Activated CD8-positive, alpha-beta memory T cell treated with anti-CD3 and anti-CD28 coated beads for 24 hours (primary cell): ENCODE results near the gene GCK.
A peak's percentile ranks its signal among the peaks of the same experiment; 100 is the strongest.

ENCODE experiments used
- DNase-seq: peaks from one replicate; pipeline ENCODE4 v3.0.0-alpha.2; 2020

GCK gene

DNA sequence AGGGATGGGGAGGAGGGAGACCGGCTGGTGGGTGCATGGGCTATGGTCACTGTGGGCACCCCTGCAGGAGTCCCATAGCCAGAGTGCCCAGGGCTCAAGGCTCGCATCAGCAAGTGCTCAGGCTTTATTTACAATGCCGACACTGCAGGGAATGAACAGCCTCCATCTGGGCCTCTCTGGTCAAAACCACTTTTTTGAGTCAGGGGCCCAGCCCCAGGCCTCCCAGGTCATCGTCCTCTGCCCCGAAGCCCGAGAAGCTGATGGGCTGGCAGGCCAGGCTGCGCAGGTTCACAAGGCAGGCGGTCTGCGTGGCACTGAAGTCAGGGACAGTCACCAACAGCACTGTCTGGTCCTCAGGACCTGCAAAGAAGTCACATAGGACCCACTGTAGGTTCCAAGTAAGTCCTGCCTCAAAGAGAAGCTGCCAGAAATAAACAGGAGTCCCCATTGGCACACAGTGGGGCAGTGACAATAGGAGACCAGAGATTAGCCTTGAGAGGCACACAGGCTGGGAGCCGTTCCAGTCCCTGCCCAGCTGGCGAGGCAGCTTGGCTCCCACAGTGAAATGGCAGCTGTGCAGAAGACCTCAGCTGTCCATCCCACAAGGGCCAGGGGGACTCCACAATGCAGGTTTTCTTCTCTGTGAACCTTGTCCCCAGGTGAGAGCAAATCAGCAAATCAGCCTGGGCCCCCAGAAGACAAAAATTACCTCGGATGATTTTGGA is 74.5 kb downstream of the GCK start:
- DNase-seq, result no peak

DNA sequence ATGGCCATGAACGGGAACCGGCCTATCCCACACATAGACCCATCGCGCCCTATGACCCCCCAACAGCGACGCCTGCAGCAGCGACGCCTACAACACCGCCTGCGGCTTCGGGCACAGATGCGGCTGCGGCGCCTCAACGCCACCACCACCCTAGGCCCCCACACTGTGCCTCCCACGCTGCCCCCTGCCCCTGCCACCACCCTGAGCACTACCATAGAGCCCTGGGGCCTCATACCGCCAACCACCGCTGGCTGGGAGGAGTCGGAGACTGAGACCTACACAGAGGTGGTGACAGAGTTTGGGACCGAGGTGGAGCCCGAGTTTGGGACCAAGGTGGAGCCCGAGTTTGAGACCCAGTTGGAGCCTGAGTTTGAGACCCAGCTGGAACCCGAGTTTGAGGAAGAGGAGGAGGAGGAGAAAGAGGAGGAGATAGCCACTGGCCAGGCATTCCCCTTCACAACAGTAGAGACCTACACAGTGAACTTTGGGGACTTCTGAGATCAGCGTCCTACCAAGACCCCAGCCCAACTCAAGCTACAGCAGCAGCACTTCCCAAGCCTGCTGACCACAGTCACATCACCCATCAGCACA is 75.4 kb downstream of the GCK start:
- no peak for DNase-seq

DNA sequence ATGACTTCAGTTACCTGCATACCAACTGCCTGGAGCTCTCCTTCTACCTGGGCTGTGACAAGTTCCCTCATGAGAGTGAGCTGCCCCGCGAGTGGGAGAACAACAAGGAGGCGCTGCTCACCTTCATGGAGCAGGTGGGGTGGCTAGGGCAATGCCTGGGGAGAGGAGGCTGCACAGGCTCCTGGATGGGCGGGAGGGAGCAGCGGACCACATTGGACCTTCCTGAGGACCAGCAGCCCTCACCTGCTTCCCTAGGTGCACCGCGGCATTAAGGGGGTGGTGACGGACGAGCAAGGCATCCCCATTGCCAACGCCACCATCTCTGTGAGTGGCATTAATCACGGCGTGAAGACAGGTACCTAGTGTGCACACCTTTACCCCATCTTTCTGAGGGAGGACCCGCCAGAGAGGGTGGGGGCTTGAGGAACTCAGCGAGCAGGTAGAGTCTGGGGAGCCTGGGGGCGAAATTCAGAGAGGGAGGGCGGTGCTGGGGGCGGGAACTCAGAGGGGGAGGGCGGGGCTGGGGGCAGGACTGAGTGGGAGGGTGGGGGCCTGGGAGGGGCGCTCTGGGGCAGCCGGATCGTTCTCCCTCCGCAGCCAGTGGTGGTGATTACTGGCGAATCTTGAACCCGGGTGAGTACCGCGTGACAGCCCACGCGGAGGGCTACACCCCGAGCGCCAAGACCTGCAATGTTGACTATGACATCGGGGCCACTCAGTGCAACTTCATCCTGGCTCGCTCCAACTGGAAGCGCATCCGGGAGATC is 76.1 kb downstream of the GCK start:
- no peak for DNase-seq

DNA sequence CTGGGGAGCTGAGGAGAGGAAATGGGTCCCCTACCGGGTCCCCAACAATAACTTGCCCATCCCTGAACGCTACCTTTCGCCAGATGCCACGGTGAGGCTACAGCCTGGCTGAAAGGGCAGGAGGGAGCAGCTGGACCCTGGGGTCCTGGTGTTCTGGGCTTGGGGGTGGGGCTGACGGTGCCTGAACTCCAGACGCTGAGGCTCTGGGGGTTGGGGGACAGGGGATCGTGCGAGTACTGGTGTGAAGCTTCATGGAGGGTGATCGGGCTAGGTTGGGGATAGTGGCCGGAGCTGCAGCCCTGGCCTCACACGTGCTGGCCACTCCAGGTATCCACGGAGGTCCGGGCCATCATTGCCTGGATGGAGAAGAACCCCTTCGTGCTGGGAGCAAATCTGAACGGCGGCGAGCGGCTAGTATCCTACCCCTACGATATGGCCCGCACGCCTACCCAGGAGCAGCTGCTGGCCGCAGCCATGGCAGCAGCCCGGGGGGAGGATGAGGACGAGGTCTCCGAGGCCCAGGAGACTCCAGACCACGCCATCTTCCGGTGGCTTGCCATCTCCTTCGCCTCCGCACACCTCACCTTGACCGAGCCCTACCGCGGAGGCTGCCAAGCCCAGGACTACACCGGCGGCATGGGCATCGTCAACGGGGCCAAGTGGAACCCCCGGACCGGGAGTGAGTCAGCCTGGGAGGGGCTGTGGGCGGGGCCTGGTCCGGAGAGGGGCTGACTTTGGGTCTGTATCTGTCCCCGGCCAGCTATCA is 76.8 kb downstream of the GCK start:
- no peak for DNase-seq

DNA sequence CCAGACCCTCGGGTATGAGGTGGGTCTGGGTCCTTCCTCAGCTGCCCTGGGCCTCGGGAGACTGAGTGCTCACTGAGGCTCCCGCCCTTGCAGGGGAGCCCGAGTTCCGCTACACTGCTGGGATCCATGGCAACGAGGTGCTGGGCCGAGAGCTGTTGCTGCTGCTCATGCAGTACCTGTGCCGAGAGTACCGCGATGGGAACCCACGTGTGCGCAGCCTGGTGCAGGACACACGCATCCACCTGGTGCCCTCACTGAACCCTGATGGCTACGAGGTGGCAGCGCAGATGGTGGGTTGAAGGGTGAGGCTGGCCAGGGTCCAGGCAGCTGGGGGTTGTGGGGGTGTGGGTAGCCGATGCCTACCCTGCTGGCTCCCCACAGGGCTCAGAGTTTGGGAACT is 77.5 kb downstream of the GCK start:
- DNase-seq, result no peak

DNA sequence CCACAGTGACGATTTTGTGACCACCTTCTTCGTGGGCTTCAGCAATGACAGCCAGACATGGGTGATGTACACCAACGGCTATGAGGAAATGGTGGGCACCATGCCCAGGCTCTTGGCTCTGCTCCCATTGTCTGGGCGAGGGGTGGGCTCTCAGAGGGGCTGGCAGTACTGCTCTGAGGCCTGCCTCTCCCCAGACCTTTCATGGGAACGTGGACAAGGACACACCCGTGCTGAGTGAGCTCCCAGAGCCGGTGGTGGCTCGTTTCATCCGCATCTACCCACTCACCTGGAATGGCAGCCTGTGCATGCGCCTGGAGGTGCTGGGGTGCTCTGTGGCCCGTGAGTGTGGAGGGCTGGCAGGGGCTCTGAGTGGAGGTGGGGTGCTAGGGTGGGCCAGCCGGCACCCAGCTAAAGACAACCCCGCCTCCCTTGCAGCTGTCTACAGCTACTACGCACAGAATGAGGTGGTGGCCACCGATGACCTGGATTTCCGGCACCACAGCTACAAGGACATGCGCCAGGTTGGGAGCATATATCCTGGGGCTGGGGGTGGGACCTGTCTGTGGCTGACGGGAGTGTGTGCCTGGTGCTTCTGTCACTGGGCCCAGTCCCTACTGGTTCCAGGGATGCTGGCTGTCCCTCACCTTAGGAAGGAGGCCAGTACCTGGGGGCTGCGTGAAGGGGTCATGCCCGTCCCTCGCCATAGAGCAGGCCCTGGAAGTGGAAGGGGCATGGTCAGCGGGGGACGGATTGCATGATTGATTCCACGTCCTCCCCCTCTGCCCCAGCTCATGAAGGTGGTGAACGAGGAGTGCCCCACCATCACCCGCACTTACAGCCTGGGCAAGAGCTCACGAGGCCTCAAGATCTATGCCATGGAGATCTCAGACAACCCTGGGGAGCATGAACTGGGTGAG is 78.3 kb downstream of the GCK start:
- DNase-seq, result no peak

DNA sequence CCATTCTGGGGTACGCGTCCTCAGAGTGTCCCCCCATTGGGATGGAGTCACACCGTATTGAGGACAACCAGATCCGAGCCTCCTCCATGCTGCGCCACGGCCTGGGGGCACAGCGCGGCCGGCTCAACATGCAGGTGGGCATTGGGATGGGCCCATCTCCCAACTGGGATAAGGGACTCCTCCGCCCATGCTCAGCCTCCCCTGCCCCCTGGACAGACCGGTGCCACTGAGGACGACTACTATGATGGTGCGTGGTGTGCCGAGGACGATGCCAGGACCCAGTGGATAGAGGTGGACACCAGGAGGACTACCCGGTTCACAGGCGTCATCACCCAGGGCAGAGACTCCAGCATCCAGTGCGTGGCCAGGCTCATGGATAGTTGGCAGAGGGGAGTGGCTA is 79.2 kb downstream of the GCK start:
- DNase-seq, result no peak

DNA sequence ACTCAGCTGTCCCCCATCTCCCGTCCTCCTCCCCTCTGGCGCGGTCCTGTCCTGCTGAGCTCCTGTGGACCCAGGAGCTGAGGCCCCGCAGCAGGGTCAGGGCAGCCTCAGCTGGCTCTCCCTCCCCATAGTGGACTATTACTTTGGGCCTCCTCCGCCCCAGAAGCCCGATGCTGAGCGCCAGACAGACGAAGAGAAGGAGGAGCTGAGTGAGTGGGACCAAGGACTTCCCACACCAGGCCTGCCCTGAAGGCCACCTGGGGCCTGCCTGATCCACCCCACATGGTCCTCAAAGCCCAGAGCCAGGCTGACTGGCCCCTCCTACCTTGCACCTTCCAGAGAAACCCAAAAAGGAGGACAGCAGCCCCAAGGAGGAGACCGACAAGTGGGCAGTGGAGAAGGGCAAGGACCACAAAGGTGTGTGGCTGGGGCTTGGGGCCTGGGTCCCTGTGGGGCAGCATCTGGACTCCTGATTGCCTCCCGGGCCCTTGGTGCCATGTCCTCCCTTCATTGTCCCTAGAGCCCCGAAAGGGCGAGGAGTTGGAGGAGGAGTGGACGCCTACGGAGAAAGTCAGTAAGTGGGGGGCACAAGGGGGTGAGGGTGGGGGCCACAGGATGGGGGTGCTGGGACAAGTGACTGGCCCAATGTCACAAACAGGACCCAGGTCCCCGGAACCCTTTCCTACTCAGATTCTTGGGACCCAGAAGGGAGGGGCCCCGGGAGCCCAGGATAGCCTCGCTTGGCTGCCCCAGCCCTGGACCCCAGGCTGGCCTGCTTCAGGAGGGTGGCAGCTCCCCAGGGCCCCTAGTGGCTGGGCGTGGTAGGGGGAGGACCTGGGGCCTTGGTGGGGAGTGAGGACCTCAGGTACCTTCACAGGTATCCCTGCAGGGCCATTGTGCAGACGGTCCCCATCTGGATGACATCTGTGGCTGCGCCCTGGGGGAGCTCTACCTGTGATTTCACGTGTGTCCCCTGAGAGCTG is 80.2 kb downstream of the GCK start:
- DNase-seq, result no peak

DNA sequence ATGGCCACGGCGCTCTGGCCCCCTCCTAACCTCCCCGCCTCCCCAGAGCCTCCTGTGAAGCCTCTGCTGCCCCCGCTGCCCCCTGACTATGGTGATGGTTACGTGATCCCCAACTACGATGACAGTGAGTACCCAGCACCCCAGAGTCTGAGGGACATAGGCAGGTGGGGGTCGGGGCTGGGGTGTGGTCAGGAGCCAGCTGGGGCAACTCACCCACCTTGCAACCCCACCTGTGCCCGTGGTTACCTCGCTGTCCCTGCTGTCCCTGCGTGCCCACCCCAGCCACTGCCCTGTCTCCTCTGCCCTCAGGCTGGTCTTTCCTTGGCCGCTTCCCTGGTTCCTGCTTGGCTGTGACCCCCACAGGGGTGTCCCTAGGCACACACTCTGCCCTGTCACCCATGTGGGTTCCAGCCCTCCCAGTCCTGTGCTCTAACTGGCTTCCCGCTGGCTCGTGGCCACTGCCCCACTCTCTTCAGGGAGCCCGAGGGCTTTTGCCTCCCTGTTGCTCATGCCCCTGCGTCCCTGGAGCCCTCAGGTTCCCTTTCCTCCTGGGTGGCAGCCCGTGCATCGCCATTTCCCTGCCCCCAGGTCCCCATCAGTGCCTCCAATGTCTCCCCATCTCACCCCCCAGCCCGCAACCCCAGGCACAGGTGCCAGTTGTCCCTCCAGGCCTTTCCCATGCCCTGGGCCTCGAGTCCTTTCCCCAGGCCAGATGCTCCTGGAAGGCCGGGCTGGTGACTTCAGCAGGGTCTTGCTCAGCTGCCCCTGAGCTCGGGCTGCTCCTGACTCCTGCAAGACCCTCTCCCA is 81.1 kb downstream of the GCK start:
- no peak for DNase-seq

DNA sequence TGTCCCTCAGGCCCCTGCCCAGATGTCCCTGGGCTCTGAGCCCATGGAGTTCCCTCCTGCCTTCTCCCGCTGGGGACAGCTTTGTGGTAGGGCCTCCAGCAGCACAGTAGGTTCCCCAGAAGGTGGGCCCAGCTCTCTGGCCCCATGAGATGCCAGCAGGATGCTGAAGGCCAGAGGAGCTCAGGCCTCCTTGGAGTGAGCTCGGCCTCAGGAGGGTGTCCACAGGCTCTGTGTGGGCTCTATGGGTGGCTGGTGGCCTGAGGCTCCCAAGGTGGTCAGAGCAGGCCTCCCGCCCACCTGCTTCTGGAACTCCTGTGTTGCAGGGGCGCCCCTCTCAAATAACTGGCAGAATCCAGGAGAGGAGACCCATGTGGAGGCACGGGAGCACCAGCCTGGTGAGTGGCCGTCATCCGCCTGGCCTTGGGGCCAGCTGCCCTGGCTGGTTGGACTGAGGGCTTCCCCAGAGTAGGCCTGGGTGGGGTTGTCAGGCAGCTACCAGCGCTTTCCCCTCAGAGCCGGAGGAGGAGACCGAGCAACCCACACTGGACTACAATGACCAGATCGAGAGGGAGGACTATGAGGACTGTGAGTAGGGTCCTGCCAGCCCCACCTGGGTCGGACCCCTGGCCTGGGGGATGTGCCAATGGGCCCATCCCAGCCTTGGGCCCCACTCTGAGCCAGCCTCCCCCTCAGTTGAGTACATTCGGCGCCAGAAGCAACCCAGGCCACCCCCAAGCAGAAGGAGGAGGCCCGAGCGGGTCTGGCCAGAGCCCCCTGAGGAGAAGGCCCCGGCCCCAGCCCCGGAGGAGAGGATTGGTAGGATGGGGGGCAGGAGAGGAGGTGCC is 81.9 kb downstream of the GCK start:
- DNase-seq, result no peak

DNA sequence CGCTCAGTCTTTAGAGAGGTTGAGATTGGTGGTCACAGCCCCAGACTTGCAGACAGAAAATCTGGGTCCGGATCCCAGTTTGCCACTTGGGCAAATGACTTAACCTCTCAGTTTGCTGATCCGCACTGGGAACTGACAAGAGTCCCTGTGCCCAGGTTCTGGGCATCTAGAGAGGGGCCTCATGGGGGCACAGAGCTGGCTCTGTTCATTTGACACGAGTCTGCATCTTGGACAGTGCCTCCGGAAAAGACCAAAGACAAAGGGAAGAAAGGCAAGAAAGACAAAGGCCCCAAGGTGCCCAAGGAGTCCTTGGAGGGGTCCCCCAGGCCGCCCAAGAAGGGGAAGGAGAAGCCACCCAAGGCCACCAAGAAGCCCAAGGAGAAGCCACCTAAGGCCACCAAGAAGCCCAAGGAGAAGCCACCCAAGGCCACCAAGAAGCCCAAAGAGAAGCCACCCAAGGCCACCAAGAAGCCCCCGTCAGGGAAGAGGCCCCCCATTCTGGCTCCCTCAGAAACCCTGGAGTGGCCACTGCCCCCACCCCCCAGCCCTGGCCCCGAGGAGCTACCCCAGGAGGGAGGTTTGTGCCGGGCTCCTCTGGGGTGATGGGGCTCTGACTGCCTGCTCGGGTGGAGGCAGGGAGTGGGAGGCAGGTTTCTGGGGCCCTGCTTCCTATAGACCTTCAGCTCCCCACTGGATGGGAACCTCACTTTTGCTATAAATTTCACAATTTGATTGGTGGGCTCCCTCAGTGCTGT is 82.8 kb downstream of the GCK start:
- no peak for DNase-seq

DNA sequence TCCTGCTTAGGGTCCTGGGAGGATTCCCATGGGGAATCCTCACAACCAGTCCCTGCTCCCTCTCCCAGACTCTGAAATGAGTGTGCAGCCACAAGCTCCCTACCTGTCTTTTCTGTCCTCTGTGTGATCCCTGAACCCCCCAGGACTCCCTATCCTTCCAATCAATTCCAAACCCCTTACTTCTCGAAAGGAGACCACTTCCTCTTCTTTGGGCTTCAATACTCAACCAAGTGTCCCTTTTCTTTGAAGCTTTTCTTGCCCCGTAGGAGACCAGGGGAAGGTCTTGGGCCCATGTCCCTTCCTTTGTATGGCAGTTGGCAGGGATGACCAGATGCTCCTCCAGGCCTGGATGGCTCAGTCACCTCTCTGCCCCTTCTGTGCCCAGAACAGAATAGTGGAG is 83.4 kb downstream of the GCK start:
- no peak for DNase-seq

DNA sequence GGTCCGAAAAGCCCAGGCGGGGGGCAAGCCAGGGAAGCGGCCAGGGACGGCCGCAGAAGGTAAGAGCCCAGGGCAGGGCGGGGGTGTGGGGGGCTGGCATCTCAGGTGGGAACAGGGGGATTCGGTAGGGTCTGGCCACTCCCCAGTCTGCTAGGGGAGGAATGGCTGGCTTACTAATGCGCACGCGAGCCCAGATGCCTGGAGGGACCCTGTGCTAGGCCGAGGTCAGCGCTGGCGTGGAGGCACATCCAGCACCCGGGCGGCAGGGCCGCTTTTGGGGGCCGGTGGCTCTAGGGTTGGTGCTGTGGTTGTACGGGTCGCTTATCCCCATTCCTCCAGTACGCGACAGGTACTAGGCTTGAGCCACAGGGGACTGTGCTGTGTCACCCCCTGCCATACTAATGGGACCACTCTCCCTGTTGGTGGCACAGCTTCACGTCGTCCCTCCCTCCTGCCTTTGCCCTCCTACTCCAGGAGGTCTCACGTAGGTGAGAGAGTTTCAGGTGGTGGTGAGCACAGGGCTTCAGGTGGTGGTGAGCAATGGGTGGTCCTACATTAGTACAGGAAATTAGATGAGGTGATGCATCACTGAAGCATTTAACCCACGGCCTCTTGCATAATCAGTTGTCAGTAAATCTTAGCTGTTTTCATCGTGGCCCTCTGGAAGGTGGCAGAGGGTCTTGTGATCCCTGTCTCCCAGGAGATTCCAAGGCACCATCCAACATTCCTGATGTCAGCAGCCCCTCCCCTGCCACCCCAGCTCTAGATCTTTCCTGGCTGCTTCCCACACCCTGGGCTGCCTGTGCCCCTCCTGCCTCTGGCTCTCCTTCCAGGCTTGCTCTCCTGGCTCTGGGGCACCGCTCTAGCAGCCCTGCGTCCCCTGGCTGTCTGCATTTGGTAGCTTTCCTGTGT is 84.1 kb downstream of the GCK start:
- peak; percentile 75 for DNase-seq

DNA sequence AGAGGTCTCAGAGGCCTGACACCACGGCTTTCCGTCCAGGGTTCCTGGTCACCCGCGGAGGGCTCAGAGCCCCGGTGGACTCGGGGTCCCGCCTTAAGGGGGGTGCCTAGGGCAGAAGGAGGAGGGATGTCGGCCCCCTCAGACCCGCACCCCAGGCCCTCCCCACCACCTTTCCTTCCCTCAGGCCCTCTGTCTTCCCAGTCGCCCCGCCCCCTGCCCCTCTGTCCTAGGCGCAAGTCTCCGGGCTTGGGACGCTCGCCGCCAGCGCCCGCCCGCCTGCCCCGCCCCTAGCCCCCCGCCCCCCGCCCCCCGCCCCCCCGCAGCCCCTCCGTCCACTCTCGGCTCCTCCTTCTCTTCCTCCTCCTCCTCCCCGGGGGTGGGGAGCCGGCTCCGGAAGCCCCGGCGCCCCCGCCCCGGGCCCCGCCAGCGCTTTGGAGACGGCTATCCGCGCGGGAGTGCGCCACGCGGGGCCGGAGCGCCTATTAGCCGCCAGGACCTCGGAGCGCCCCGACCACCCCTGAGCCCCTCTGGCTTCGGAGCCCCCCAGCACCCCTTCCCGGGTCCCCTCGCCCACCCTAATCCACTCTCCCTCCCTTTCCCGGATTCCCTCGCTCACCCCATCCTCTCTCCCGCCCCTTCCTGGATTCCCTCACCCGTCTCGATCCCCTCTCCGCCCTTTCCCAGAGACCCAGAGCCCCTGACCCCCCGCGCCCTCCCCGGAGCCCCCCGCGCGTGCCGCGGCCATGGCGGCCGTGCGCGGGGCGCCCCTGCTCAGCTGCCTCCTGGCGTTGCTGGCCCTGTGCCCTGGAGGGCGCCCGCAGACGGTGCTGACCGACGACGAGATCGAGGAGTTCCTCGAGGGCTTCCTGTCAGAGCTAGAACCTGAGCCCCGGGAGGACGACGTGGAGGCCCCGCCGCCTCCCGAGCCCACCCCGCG is 85.0 kb downstream of the GCK start, which contains the start of gene AEBP1:
AEBP1 (plus strand) TSS at position 423 of the 937 bp plus-strand sequence; CDS start at position 744, 321 bp downstream.
- peak; percentile 67 for DNase-seq

DNA sequence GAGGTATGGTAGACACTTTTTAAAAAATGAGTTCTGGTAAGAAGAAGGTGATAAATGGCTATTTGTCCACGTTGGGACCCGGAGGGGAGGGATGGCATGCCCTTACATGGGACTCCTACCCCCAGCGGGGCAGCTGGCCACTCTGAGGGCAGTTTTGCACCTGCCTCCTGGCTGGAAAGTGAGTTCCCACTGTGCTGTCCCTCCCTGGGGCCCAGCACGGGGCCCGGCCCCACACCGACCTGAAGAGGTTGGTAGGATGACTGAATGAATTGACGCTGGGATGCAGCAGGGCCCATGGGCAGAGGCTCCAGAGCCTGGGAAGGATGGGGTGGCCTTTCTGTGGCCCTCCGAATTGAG is 85.7 kb downstream of the GCK start:
- DNase-seq, result peak; percentile 61
